ENCODE results near the gene SSH3. TPM values are rescaled to one million over a fixed set of nuclear protein-coding genes. Genes with fewer than 3 reads are reported as not detected.

SSH3 gene, protein sequence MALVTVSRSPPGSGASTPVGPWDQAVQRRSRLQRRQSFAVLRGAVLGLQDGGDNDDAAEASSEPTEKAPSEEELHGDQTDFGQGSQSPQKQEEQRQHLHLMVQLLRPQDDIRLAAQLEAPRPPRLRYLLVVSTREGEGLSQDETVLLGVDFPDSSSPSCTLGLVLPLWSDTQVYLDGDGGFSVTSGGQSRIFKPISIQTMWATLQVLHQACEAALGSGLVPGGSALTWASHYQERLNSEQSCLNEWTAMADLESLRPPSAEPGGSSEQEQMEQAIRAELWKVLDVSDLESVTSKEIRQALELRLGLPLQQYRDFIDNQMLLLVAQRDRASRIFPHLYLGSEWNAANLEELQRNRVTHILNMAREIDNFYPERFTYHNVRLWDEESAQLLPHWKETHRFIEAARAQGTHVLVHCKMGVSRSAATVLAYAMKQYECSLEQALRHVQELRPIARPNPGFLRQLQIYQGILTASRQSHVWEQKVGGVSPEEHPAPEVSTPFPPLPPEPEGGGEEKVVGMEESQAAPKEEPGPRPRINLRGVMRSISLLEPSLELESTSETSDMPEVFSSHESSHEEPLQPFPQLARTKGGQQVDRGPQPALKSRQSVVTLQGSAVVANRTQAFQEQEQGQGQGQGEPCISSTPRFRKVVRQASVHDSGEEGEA
- polyA plus RNA-seq = 0.89 and 1.4 TPM in 2 replicates
- 3.4 TPM in 1 of 2 replicates, not detected in the other for polyA minus RNA-seq

DNA sequence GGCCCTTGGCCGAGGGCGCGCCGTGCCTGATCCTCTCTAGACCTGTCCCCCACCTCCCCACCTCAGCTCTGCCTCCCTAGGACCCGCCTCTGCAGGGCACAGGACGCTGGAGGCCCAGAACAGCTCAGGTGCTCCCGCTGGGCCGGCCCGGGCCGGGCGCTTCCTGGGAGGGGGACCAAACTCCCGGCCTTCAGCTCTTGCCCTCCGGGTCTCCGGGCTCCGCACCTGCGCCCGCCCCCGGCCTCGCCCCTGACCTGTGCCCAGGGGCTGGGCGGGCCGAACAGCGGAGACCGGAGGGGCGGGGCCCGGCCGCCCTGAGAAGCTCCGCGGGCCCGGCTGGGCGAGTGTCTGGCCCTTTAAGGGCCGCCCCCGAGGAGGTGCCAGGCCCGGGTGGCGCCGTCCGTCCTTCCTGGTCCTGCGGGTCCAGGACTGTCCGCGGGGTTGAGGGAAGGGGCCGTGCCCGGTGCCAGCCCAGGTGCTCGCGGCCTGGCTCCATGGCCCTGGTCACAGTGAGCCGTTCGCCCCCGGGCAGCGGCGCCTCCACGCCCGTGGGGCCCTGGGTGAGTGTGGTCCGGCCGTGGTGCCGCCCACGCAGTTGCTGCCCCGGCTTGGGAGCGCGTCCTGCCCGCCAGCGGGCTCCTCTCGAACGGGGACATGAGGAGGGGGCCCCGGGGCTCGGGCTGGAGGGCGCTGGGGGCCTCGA is at the start of gene SSH3:
Gene SSH3 (plus strand): TSS at position 399 of the 703 bp plus-strand sequence. CDS start 96 bp downstream, at position 495.
- H2AFZ ChIP-seq (ENCODE audit: low read depth, low read length) = no peak within 1 kb of the TSS
- no peak within 1 kb of the TSS for H3K27ac ChIP-seq (ENCODE audit: low read length)

DNA sequence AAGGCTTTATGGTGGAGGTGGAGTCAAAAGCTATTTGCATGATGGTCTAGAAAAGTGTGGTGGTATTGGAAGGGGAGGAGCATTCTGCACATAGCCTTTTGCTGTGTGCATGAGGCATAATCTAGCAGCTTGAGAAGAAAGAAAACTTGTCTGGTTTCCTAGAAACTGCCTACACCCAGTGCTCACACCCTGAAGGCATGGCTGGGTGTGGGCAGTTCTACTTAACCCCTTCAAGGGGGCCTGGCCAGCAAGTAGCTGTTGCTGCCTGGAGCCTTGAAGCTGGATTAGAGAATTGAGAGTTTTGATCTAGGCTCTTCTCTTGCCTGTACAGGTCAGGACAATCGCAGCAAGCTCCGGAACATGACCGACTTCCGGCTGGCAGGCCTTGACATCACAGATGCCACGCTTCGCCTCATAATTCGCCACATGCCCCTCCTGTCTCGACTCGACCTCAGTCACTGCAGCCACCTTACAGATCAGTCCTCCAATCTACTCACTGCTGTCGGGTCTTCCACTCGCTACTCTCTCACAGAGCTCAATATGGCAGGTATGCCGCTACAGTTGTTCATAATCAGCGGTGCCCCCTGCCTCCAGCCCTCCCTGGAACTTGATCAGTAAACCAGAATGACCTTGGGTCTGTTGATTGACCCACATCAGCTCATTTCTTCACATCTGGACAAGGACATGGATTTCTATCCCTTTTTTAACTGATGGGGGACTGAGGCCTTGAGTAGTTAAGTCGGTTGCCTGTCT is 49.3 kb upstream of the SSH3 start:
- TF ChIP-seq EZH2 (IDR thresholded peaks at IDR 0.05; ENCODE audit: borderline replicate concordance, insufficient read depth, low read length, poor library complexity, severe bottlenecking) (no peak), POLR2AphosphoS5 (IDR thresholded peaks at IDR 0.05) (no peak), RAD21 (conservative IDR thresholded peaks at IDR 0.05) (no peak), TAF1 (IDR thresholded peaks at IDR 0.05; ENCODE audit: low read depth) (no peak), MXI1 (conservative IDR thresholded peaks at IDR 0.05; ENCODE audit: poor library complexity, severe bottlenecking) (no peak), EP300 (conservative IDR thresholded peaks at IDR 0.05; ENCODE audit: poor library complexity, severe bottlenecking) (no peak), SMC3 (conservative IDR thresholded peaks at IDR 0.05; ENCODE audit: poor library complexity) (no peak)
- TF ChIP-seq, protein P1, sequence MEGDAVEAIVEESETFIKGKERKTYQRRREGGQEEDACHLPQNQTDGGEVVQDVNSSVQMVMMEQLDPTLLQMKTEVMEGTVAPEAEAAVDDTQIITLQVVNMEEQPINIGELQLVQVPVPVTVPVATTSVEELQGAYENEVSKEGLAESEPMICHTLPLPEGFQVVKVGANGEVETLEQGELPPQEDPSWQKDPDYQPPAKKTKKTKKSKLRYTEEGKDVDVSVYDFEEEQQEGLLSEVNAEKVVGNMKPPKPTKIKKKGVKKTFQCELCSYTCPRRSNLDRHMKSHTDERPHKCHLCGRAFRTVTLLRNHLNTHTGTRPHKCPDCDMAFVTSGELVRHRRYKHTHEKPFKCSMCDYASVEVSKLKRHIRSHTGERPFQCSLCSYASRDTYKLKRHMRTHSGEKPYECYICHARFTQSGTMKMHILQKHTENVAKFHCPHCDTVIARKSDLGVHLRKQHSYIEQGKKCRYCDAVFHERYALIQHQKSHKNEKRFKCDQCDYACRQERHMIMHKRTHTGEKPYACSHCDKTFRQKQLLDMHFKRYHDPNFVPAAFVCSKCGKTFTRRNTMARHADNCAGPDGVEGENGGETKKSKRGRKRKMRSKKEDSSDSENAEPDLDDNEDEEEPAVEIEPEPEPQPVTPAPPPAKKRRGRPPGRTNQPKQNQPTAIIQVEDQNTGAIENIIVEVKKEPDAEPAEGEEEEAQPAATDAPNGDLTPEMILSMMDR (IDR thresholded peaks at IDR 0.05; ENCODE audit: poor library complexity, severe bottlenecking) = no peak
- TF ChIP-seq, protein P2, sequence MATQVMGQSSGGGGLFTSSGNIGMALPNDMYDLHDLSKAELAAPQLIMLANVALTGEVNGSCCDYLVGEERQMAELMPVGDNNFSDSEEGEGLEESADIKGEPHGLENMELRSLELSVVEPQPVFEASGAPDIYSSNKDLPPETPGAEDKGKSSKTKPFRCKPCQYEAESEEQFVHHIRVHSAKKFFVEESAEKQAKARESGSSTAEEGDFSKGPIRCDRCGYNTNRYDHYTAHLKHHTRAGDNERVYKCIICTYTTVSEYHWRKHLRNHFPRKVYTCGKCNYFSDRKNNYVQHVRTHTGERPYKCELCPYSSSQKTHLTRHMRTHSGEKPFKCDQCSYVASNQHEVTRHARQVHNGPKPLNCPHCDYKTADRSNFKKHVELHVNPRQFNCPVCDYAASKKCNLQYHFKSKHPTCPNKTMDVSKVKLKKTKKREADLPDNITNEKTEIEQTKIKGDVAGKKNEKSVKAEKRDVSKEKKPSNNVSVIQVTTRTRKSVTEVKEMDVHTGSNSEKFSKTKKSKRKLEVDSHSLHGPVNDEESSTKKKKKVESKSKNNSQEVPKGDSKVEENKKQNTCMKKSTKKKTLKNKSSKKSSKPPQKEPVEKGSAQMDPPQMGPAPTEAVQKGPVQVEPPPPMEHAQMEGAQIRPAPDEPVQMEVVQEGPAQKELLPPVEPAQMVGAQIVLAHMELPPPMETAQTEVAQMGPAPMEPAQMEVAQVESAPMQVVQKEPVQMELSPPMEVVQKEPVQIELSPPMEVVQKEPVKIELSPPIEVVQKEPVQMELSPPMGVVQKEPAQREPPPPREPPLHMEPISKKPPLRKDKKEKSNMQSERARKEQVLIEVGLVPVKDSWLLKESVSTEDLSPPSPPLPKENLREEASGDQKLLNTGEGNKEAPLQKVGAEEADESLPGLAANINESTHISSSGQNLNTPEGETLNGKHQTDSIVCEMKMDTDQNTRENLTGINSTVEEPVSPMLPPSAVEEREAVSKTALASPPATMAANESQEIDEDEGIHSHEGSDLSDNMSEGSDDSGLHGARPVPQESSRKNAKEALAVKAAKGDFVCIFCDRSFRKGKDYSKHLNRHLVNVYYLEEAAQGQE (IDR thresholded peaks at IDR 0.05; ENCODE audit: borderline replicate concordance) = no peak
- Histone ChIP-seq H3K4me3 (ENCODE audit: low read length) (no peak overlapping the region), H3K4me2 (ENCODE audit: low read length) (no peak overlapping the region), H3K27ac (ENCODE audit: low read length) (no peak overlapping the region), H3F3A (ENCODE audit: insufficient read depth, low read length, poor library complexity, severe bottlenecking) (no peaks in the 10 kb centered on the region), H4K20me1 (ENCODE audit: insufficient read depth) (no peaks in the 10 kb centered on the region), H3K9ac (ENCODE audit: low read length) (no peak overlapping the region), H3K79me2 (replicated peaks; ENCODE audit: insufficient read depth, low read length) (no peaks in the 10 kb centered on the region), H2AFZ (ENCODE audit: low read depth, low read length) (no peak overlapping the region), H3K36me3 (ENCODE audit: insufficient read depth, low read length) (peaks cover 8% of the 10 kb centered on the region), H3K27me3 (ENCODE audit: insufficient read depth, low read depth, low read length) (no peaks in the 10 kb centered on the region), H3K9me2 (ENCODE audit: insufficient read depth, low read length) (no peaks in the 10 kb centered on the region), H3K9me3 (ENCODE audit: low read length) (no peaks in the 10 kb centered on the region)

More for the DNA sequence above, at the start of gene SSH3:
- H3K9me2 ChIP-seq (ENCODE audit: insufficient read depth, low read length) = no peaks in the 10 kb centered on the region
- H3K4me2 ChIP-seq (ENCODE audit: low read length) = no peak within 1 kb of the TSS
- no peaks in the 10 kb centered on the region for H3F3A ChIP-seq (ENCODE audit: insufficient read depth, low read length, poor library complexity, severe bottlenecking)
- no peaks in the 10 kb centered on the region for H4K20me1 ChIP-seq (ENCODE audit: insufficient read depth)
- TF ChIP-seq, protein P2 (IDR thresholded peaks at IDR 0.05; ENCODE audit: borderline replicate concordance) = no peak
- TF ChIP-seq RAD21 (conservative IDR thresholded peaks at IDR 0.05) = no peak
- H3K79me2 ChIP-seq (replicated peaks; ENCODE audit: insufficient read depth, low read length) = no peaks in the 10 kb centered on the region
- no peaks in the 10 kb centered on the region for H3K36me3 ChIP-seq (ENCODE audit: insufficient read depth, low read length)
- no peaks in the 10 kb centered on the region for H3K9me3 ChIP-seq (ENCODE audit: low read length)
- H3K27me3 ChIP-seq (ENCODE audit: insufficient read depth, low read depth, low read length) = peaks cover 17% of the 10 kb centered on the region
- H3K9ac ChIP-seq (ENCODE audit: low read length) = no peak within 1 kb of the TSS
- H3K4me3 ChIP-seq (ENCODE audit: low read length) = no peak within 1 kb of the TSS

All from neural cell (in vitro differentiated cells).